ENCODE data around the gene XRCC6.

Gene XRCC6

GRCh38 chr22:41688365-41689211 lies 67.5 kb downstream of the XRCC6 start, which contains the start of gene SNU13:
Gene SNU13, minus strand, starts transcription at chr22:41688867. Its CDS starts 71 bp downstream, at chr22:41688796.
- DNase-seq = peak; percentile 94

GRCh38 chr22:41690476-41690875 lies 69.4 kb downstream of the XRCC6 start:
- no peak for DNase-seq

- DNase-seq = no peak
Observed at GRCh38 chr22:41695211-41695610, 74.1 kb downstream of the XRCC6 start.

- no peak for DNase-seq
Observed at GRCh38 chr22:41696703-41697102, 75.6 kb downstream of the XRCC6 start.

GRCh38 chr22:41697126-41697775 lies 76.2 kb downstream of the XRCC6 start:
- DNase-seq = peak; percentile 99

GRCh38 chr22:41699264-41700107 lies 78.4 kb downstream of the XRCC6 start, which contains the start of gene MEI1:
Gene MEI1, plus strand, starts transcription at chr22:41699503. Its CDS starts 36 bp downstream, at chr22:41699539.
- DNase-seq = peak; percentile 93

GRCh38 chr22:41700108-41700364 lies 78.9 kb downstream of the XRCC6 start:
- DNase-seq = no peak

GRCh38 chr22:41702763-41703162 lies 81.7 kb downstream of the XRCC6 start:
- DNase-seq = no peak

- DNase-seq = no peak
Observed at GRCh38 chr22:41709341-41709740, 88.2 kb downstream of the XRCC6 start.

GRCh38 chr22:41713004-41713403 lies 91.9 kb downstream of the XRCC6 start:
- no peak for DNase-seq
